ENCODE measurements around the gene OR52E5.

OR52E5 gene

DNA sequence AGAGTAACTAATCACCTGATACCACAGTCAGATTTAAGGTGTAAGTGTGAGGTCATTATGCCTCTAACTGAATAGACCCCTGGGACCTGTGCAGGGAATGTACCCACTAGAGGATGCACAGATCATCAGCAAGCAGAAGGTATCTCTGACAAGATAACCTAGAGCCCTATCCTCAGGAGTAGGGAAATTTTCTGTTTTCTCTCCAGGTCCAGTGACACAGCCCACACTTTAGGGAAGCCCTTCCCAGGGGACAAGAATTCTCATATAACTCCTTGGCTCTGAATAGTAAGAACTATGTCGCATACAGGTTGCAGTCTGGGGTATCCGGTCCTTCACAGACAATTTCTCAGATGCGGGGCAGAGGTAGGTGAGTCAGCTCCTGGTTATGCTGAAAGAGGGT lies at the start of gene OR52E5:
TSS of gene OR52E5 (plus strand) at position 301 of the 400 bp plus-strand sequence. CDS start 7,569 bp downstream, outside the sequence.
- no peak for DNase-seq (ENCODE audit: low spot score)

DNA sequence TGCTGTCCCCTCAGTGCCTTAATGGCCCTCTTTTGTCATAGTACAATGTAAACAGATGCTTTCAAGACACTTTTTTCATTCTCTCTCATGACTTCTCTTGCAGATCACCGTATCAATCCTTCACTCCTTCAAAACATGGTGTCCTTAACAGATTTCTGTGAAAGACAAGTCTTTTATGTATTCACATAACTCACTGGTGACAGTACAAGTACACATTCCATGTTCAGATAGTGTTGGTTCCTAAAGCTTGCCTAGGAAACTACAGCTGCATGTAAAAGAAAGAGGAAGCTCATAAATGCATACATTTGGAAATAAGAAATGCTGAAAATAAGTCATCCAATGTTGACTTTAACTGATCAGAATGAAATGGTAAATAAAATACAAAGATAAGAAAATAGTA lies 46.3 kb upstream of the OR52E5 start:
- no peak for DNase-seq (ENCODE audit: low spot score)

DNA sequence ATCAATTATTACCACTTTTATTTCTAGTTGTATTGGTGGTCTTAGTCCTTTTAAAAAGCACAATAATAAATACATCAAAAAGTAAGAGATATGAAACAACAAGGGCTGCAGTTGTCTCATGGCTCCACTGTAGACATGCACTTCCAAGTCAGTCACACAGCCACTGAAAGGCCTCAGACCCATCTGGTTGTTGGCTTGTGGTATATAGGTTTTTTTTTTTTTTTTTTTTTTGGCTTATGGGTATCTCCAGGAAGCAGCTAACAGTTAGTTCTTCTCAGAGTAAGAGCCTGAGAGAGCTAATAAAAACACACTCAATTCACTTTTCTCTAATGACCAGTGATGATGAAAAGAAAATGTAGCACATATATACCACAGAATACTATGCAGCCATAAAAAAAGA lies 45.3 kb upstream of the OR52E5 start:
- DNase-seq (ENCODE audit: low spot score), result no peak

DNA sequence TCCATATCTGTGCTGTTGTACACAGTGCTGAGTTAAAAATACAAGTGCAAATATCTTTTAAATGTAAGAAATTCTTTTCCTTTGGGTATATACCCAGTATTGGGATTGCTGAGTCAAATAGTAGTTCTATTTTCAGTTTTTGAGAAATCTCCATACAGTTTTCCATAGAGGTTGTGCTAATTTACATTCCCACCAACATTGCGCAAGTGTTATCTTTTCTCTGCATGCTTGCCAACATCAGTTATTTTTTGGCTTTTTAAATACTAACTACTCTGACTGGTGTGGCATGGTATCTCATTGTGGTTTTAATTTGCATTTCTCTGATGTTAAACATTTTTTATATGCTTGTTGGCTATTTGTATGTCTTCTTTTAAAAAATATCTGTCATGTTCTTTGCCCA lies 42.0 kb upstream of the OR52E5 start:
- DNase-seq (ENCODE audit: low spot score), result no peak

DNA sequence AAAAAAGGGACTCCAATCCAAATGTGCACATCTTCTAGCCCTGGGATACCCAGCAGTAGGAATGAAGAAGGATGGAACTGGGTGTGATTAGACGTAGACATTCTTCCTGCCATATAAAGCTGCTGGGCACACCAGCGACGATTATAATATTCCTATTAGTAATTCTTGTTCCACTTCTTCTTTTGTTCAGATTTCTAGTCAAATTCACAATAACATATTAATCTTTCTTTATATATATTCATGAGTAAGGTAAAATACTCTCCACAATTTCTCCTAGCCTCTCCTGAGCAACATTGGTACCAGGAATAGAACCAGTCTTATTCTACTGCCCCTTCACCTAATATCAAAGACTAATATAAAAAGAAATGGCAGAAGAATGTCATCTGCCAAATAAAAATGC lies 35.4 kb upstream of the OR52E5 start, which contains the start of gene OR52E8:
TSS of gene OR52E8 (minus strand) at position 101 of the 400 bp plus-strand sequence. CDS start at position 101, 0 bp downstream.
- DNase-seq (ENCODE audit: low spot score), result no peak

DNA sequence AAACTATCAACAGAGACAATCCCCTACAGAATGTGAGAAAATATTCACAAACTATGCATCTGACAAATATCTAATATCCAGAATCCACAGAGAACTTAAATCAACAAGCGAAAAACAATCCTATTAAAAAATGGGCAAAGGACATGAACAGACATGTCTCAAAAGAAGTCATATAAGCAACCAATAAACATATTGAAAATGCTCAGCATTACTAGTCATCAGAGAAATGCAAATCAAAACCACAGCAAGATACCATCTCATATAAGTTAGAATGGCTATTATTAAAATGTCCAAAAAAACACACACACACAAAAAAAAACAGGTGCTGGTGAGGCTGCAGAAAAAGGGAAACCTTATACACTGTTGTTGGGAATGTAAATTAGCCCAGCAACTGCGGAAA lies 27.2 kb upstream of the OR52E5 start:
- DNase-seq (ENCODE audit: low spot score), result no peak

DNA sequence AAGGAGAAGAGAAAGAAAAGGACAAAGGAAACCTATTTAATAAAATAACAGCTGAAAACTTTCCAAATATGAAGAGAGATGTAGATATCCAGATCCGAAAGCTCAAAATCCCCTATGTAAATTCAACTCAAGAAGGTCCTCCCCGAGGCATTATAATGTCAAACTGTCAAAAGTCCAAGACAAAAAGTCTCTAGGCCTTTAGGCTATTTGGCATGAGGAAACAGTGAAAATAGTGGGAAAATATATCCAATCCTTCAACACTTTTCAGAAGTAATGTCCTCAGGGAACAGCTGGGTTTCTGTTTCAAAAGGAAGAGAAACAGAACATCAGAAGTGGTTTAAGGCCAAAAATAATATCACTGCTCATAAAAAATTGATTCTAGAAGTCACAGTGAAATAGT lies 14.4 kb upstream of the OR52E5 start:
- no peak for DNase-seq (ENCODE audit: low spot score)

DNA sequence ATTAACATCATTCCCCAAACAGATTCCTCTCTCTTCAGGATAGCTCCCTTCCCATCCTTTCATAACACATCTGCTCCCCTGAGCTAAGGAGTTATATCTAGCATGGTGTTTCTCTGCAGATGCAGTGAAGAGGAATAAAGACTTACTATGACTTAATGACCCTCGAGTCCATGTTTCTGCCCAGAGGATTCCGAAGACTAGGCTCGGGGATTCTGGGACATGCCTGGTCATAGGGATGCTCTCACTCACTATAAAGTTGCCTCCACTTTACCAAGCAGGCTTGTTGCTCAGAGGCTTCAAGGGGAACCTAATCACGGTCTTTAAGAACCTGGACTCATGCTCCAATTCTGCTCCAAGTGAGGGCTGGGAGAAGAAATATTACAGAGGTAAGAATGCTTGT lies 12.7 kb upstream of the OR52E5 start, which contains the start of gene OR52E4:
TSS of gene OR52E4 (plus strand) at position 301 of the 400 bp plus-strand sequence. CDS start 3,664 bp downstream, outside the sequence.
- DNase-seq (ENCODE audit: low spot score), result no peak

DNA sequence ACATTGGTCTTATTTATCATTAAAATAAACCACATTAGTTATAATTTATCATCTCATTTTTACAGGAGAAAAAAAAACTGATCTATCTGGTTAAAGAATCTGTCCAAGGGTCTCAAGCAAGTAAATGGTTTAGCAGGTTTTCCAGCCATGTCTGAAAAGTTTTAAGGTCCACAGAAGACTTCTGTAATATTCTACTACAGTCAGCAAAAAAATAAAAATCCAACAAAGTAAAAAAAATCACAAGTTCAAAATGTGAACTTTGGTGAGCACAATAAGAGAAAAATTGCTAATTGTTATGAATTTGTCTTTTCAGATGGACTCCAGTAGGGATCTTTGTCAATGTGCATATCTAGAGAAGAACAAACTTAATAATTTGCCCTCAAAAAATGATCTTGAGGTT lies 11.3 kb upstream of the OR52E5 start:
- DNase-seq (ENCODE audit: low spot score), result no peak

DNA sequence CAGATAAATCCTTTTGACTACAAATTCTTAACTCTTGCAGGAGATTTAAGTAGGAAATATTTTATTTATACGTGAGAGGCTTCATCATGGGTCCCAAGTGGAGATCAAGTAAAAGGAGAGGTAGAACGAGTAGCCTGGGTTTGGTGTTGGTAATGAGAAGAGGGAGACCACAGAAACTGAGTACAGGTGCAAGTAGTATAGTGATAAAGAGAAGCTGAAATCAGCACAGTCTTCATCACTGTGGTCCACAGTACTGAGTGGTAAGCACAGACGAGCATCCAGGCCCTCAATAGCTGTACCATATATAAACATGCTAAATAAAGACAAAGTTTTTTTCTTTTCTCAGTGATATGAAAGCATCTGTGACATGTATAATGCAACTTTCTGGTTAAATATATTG lies 5.8 kb upstream of the OR52E5 start:
- no peak for DNase-seq (ENCODE audit: low spot score)

DNA sequence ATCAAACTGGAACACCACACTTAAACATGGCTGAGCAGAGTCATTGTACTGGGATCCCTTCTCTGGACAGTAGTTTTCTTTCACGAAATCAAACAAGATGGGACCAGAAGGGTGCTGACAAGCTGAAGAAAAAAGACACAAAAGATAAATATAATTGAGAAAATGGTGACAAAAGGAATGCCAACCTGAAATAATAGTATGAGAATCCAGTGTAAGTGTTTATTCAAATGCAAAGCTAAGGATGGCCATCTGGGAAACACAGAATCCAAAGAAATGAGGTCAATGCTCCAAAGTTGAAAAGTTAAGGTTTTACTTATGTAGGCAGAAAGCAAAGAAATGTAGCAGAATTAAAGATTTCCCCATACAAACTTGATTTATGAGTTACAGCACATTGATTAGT lies 5.3 kb upstream of the OR52E5 start:
- DNase-seq (ENCODE audit: low spot score), result no peak

DNA sequence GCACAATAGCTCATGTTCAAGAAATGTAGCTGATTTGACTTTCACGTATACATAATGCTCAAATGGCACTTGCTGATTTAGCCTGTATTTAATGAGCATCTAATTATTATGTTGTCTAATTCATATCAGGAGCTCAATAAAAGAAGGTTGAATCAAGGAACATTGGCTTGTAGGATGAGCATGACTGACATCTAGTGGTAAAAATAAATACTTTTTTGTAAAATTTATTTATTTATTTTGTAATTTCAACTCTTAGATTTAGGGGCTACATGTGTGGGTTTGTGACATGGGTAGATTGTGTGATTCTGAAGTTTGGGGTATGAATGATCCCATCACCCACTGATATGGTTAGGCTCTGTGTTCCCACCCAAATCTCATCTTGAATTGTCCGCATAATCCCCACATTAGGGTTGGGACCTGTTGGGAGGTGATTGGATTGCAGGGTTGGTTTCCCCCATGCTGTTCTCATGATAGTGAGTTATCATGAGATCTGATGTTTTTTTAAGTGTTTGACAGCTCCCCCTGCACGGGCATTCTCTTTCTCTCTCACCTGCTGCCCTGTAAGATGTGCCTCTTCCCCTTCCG lies 1.7 kb upstream of the OR52E5 start:
- peak; percentile 8 for DNase-seq (ENCODE audit: low spot score)

DNA sequence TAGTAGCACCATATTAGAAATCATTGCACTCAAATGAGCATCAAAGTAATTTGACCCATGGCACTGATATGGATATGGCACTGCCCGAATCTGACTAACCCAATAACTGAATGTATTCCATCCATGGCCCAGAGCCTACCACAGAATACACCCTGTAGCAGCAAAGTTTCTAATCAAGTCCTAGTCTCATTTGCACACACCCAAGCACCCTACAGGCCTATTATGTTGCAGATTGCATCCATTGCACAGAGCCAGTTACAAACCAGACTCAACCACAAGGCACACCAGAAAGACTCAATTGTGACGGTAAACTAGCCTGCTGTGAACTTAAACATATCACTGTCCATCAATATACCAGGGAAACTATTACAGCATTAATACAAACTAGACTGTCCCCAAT lies 6.5 kb downstream of the OR52E5 start:
- no peak for DNase-seq (ENCODE audit: low spot score)

DNA sequence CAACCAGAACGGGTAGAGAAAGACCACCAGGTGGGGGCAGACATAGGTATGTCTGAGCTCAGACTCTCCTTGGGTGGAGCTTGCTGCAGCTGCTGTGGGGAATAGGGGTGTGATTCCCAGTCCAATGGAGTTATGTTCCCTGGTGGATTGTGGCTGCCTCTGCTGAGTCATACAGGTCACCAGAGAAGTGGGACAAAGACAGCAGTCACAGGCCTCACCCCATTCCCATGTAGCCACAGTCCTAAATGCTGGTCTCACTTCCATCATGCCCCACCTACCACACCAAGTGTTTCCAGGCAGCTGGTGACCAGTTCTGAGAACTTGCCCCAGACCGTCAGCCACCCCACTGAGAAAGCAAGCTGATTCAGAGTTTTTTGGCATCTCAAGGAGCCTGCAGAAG lies 17.5 kb downstream of the OR52E5 start:
- DNase-seq (ENCODE audit: low spot score), result no peak

DNA sequence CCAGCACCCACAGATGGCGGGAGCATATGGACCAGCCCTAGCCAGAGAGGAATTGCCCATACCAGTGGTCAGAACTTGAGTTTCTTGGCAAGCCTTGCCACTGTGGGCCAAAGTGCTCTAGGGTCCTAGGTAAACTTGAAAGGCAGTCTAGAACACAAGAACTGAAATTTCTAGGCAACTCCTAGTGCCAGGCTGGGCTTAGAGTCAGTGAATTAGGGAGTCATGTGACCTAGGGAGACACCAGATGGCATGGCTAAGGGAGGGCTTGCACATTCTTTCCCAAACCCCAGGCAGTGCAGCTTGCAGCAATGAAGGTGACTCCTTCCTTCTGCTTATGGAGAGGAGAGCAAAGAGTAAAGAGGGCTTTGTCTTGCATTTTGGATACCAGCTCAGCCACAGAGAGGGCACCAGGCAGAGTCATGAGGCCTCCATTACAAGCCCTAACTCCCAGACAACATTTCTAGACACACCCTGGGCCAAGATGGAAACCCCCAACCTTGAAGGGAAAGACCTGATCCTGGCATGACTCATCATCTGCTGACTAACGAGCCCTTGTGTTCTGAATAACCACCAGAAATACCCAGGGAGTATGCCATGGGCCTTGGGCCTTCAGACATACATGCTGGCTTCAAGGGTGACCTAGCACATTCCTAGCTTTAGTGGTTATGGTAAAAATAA lies 29.9 kb downstream of the OR52E5 start:
- DNase-seq (ENCODE audit: low spot score), result no peak

DNA sequence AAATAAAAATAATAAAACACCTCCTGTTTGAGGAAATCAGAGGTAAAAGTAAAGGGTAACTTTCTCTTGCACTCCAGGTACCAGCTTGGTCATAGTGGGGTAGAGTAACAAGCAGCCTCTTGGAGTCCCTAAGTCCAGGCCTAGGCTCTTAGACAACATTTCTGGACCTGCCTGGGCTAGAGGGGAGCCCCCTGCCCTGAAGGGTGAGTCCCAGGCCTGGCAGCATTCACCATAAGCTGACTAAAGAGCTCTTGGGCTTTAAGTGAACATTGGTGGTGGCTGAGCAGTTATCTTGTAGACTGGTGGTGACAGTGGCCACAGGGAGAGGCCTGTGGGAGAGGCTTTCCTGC lies 30.4 kb downstream of the OR52E5 start:
- no peak for DNase-seq (ENCODE audit: low spot score)

DNA sequence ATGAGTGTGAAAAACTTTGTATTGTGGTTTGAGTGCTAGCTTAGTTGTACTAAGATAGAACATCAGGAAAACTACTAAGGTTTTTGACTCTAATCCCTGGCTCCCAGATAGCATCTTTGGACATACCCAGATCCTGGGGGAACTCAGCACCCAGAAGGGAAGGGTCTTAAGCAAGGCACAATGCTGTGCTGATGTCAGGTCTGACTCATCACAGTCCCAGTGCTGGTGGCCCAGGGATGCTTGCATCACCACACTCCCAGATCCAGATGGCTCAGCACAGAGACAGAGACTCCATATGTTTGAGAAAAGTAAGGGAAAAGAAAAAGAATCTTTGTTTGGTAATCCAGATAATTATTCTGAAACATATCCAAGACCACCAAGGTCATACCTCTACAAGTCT lies 30.8 kb downstream of the OR52E5 start:
- no peak for DNase-seq (ENCODE audit: low spot score)

DNA sequence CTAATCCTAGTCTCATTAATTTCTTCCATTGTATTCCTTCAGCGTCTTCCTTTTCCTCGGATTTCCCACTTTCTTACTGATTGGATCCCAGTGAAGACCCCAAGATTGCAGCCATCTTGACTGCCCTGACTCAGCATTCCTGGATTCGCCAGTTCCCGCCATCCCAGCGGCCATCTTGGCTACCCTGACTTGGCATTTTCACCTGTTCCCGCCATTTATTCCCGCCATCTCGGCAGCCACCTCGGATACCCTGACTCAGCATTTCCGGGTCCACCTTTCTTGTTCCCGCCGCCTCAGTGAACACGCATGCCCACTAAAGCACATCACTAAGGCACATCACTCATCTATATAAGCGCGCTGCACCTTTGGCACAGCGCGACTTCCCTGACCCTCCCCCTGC lies 35.3 kb downstream of the OR52E5 start:
- DNase-seq (ENCODE audit: low spot score), result no peak

DNA sequence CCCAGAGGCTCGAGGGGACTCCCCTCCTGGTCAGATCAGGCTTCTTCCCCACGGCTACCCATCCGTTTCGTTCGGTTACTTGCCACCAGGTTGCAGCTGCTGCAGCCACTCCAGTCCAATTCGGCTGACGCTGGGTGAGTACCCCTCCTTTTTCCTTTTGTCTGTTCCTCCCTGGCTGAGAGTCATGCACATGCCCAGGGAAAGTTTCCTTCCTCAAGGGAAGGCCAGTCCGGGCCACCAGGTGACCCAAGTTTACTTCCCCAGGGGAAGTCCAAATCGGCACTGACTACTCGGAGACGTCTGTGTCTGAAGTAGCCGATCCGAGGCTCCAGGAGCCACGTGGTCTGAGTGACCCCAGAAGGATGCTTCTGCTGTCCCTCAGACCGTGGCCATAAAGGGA lies 35.8 kb downstream of the OR52E5 start:
- no peak for DNase-seq (ENCODE audit: low spot score)

DNA sequence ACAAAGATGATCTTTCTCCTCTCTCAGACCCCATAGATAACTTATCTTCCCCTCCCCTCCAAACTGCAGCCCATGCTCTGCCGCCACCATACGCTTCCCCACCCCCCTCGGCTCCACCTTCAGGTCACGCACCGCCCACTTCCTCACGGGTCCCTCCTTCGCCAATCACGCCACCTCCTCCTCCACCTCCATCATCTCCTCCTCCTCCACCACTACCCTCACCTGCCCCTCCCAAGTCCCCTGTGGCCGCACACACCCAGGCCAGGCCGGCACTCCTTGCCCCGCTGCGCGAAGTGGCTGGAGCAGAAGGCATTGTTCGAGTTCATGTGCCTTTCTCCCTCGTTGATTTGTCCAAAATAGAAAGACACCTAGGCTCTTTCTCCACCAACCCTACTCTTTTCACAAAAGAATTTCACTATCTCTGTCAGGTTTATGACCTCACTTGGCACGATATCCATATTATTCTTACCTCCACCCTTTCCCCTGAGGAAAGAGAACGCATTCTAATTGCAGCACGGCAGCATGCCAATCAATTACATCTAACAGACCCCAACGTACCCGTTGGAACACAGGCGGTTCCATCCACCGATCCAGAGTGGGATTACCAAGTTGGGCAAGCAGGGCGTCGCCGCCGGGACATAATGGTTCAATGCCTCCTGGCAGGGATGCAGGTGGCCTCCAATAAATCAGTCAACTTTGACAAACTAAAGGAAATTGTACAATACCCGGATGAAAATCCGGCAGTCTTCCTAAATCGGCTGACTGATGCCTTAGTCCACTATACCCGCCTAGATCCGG lies 36.8 kb downstream of the OR52E5 start:
- no peak for DNase-seq (ENCODE audit: low spot score)

DNA sequence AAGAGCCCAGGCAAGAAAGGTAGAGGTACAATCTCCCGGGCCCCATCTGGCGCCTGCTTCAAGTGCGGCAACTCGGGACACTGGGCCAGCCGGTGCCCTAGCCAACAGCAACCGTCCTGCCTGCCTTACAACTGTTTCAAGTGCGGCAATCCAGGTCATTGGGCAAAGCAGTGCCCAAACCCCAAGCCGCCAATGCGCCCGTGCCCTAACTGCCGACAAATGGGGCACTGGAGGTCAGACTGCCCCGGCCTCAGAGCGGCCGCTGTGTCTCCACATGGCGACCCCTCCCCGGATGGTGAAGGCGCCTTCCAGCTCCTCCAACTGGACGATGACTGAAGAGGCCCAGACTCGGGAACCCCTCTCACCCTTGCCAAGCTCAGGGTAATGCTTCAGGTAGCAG lies 37.6 kb downstream of the OR52E5 start:
- no peak for DNase-seq (ENCODE audit: low spot score)

DNA sequence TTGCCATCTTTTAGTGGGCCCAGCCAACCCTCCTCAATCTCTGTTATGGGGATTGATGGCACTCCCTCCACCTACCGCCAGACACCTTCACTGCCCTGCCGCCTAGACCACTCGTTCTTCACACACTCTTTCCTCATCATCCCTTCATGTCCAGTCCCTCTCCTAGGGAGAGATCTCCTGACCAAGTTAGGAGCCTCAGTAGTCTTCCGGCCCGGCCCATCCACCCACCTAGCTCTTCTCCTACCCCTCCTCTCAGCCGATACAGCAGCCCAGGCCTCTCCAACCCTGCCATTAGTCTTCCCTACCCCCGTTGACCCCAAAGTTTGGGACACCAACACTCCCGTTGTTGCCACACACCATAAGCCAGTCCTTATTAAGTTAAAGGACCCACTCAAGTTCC lies 38.1 kb downstream of the OR52E5 start:
- no peak for DNase-seq (ENCODE audit: low spot score)

DNA sequence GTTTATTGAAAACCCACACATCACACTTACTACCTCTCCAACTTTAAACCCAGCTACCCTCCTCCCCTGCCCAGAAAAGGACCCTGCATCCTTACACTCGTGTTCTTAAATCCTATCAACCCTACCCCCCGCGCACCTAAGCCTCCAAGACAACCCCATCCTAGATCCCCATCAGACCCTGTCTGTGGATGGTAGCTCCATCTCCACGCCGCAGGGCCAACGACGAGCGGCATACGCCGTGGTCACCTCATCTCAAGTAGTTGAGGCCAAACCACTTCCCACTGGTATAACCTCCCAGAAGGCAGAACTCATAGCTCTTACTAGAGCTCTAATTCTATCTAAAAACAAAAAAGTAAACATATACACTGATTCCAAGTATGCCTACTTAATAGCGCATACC lies 39.7 kb downstream of the OR52E5 start:
- DNase-seq (ENCODE audit: low spot score), result no peak
